ENCODE data around the gene ZNF512. TPM values are rescaled to one million over a fixed set of nuclear protein-coding genes. Genes with fewer than 3 reads are reported as not detected.

ZNF512 gene
- total RNA-seq, 2 donors from 2014 or later: 27.2 to 39.5 TPM

DNA sequence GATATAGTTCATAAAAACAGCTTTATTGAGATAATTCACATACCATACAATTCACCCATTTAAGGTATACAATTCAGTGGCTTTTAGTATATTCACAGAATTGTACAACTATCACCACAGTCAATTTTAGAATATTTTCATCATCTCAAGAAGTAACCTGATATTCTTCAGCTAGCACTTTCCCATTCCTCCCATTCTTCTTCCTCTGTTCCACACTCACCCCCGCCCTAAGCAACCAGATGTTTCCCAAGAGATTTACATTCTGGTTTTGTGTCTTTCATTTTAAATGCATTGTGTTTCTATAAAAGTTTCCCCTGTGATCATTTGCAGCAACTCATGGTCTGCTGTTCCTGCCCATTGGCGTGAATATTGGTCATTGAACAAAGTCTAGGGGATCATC lies 51.4 kb downstream of the ZNF512 start:
- Mint-ChIP-seq H3K27ac (no peak overlapping the region), H3K4me1 (peaks cover 33% of the 10 kb centered on the region), H3K36me3 (ENCODE audit: low read depth) (peaks cover 19% of the 10 kb centered on the region), H3K27me3 (no peaks in the 10 kb centered on the region), H3K4me3 (no peak overlapping the region), H3K9me3 (no peaks in the 10 kb centered on the region)
- no peak for ATAC-seq (replicated peaks)

DNA sequence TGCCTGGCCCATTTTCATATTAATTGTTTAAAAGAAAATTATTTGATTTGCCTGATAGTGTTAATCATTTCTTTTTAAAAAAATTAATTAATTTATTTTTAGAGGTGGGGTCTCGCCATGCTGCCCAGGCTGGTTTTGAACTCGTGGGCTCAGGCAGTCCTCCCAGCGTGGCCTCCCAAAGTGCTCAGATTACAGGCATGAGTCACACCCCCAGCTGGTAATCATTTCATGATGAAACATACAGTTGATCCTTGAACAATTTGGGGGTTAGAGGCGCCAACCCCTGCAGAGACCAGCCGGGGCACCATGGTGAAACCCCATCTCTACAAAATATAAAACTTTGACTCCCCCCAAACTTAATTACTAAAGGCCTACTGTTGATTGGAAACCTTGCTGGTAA lies 53.9 kb downstream of the ZNF512 start:
- H3K36me3 Mint-ChIP-seq (ENCODE audit: low read depth): peaks cover 43% of the 10 kb centered on the region
- peaks cover 18% of the 10 kb centered on the region for H3K4me1 Mint-ChIP-seq
- no peak for ATAC-seq (replicated peaks)
- H3K27ac Mint-ChIP-seq: no peak overlapping the region
- no peak overlapping the region for H3K4me3 Mint-ChIP-seq
- no peaks in the 10 kb centered on the region for H3K9me3 Mint-ChIP-seq
- no peaks in the 10 kb centered on the region for H3K27me3 Mint-ChIP-seq

DNA sequence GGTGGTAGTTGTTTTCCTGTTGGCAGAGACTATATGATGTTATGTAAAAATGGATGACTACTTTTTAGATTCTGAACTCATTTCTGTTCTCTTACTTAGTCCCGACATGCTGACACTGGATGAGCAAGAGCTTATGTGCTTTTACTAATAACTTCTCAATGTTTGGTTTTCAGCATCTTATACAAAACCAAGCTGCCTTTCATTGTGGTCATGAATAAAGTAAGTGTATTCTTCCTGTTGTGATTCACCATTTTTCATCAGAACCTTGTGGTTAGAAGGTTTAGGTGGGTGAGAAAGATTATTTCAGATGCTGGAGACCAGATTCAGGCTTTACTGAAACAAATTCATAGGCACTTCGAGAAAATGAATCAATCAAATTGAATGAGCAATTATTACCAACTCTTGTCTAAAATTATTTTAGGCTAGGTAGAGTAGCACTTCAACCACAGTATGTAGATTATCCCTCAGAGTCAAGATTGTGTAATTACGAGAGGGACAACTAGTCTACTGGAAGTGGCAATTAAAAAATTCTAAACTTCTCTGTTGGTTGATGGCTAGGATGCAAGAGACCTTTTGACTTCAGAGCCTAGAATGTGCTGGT lies 55.3 kb downstream of the ZNF512 start:
- Mint-ChIP-seq H3K4me1 (peaks cover 12% of the 10 kb centered on the region), H3K9me3 (no peaks in the 10 kb centered on the region), H3K36me3 (ENCODE audit: low read depth) (peaks cover 57% of the 10 kb centered on the region), H3K4me3 (peak overlapping the region; percentile 73), H3K27me3 (no peaks in the 10 kb centered on the region), H3K27ac (peak overlapping the region; percentile 97)
- ATAC-seq (replicated peaks): peak; percentile 88

- Mint-ChIP-seq H3K4me1 (peaks cover 12% of the 10 kb centered on the region), H3K36me3 (ENCODE audit: low read depth) (peaks cover 63% of the 10 kb centered on the region), H3K27ac (peak overlapping the region; percentile 97), H3K27me3 (no peaks in the 10 kb centered on the region), H3K9me3 (no peaks in the 10 kb centered on the region), H3K4me3 (peak overlapping the region; percentile 73)
- peak; percentile 66 for ATAC-seq (replicated peaks)
Observed at GRCh38 chr2:27638709-27639108, 55.9 kb downstream of the ZNF512 start.

DNA sequence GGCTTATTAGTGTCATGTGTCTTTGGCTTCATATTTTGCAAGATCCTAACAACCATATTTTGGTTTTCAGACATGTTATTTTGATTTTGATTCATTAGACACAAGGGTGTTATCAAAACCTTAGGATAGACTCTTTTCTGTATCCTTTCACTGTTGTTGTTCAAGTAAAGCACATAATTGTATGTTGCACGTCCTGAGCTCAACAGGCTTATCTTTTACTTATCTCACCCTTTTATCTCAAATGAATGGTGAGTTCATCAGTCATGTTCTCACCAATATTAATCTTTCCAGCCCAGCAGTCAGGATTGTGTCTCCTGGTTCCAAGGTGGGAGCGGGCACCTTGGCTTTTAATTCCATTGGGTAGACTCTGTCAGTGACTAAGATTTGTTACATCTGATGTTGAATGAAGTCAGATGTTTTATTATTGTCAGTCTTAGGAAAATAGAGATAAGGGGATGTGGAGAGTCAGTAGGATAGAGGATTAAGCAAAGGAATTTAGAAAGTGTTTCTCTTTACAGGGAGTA lies 57.9 kb downstream of the ZNF512 start:
- Mint-ChIP-seq H3K36me3 (ENCODE audit: low read depth) (peaks cover 83% of the 10 kb centered on the region), H3K4me1 (peaks cover 12% of the 10 kb centered on the region), H3K27ac (no peak overlapping the region), H3K27me3 (no peaks in the 10 kb centered on the region), H3K4me3 (no peak overlapping the region), H3K9me3 (no peaks in the 10 kb centered on the region)
- no peak for ATAC-seq (replicated peaks)

GRCh38 chr2:27645197-27645596 lies 62.4 kb downstream of the ZNF512 start:
- Mint-ChIP-seq H3K4me1 (no peaks in the 10 kb centered on the region), H3K36me3 (ENCODE audit: low read depth) (peaks cover 100% of the 10 kb centered on the region), H3K4me3 (no peak overlapping the region), H3K27me3 (no peaks in the 10 kb centered on the region), H3K9me3 (no peaks in the 10 kb centered on the region), H3K27ac (no peak overlapping the region)
- ATAC-seq (replicated peaks): no peak

- H3K4me1 Mint-ChIP-seq: peaks cover under 1% of the 10 kb centered on the region
- no peak for ATAC-seq (replicated peaks)
- no peaks in the 10 kb centered on the region for H3K27me3 Mint-ChIP-seq
- H3K36me3 Mint-ChIP-seq (ENCODE audit: low read depth): peaks cover 98% of the 10 kb centered on the region
- no peaks in the 10 kb centered on the region for H3K9me3 Mint-ChIP-seq
- H3K4me3 Mint-ChIP-seq: no peak overlapping the region
- peak overlapping the region; percentile 18 for H3K27ac Mint-ChIP-seq
Observed at GRCh38 chr2:27647289-27647688, 64.4 kb downstream of the ZNF512 start.

DNA sequence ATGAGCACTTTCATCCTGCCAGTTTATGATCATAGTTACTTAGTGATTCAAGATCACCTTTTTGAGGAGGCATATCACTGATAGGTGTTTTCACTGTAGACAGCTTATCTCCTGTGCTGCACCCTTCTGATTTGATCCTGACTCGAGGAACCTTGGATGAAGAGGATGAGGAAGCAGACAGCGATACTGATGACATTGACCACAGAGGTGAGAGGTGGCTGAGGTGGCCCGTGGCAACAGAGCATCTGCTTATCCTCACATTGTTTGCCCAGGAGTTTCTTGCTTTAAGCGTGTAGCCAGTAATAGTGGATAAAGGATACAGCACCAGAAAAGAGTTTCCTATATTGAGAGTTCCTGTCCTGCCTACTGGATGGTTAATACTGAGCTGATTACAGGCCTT lies 64.9 kb downstream of the ZNF512 start:
- Mint-ChIP-seq H3K27ac (peak overlapping the region; percentile 18), H3K9me3 (no peaks in the 10 kb centered on the region), H3K36me3 (ENCODE audit: low read depth) (peaks cover 98% of the 10 kb centered on the region), H3K27me3 (no peaks in the 10 kb centered on the region), H3K4me1 (peaks cover 5% of the 10 kb centered on the region), H3K4me3 (no peak overlapping the region)
- ATAC-seq (replicated peaks): no peak

GRCh38 chr2:27651056-27651455 lies 68.2 kb downstream of the ZNF512 start:
- Mint-ChIP-seq H3K9me3 (no peaks in the 10 kb centered on the region), H3K27me3 (no peaks in the 10 kb centered on the region), H3K4me1 (peaks cover 17% of the 10 kb centered on the region), H3K27ac (no peak overlapping the region), H3K4me3 (no peak overlapping the region), H3K36me3 (ENCODE audit: low read depth) (peaks cover 98% of the 10 kb centered on the region)
- no peak for ATAC-seq (replicated peaks)

DNA sequence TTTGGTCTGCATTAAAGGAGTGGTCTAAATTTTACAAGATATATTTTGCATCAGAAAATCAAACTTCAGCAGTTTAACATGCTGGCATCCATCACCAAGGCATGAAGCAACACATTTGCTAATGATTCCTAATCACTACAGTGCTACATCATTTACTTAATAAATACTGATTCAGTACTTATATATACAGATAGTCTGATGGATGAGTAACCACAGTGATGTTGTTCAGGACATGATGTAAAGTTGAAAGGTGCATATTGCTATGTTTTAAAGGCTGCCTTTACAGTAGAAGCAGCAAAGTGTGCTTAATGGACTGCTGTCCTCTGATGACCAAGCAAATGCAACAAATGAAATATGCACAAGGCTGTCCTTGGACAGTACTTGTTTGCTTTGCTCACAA lies 69.5 kb downstream of the ZNF512 start:
- H3K4me3 Mint-ChIP-seq: no peak overlapping the region
- peaks cover 17% of the 10 kb centered on the region for H3K4me1 Mint-ChIP-seq
- no peaks in the 10 kb centered on the region for H3K9me3 Mint-ChIP-seq
- ATAC-seq (replicated peaks): no peak
- no peaks in the 10 kb centered on the region for H3K27me3 Mint-ChIP-seq
- peak overlapping the region; percentile 65 for H3K27ac Mint-ChIP-seq
- peaks cover 98% of the 10 kb centered on the region for H3K36me3 Mint-ChIP-seq (ENCODE audit: low read depth)

GRCh38 chr2:27652790-27653189 lies 69.9 kb downstream of the ZNF512 start:
- Mint-ChIP-seq H3K27ac (peak overlapping the region; percentile 65), H3K4me1 (peaks cover 17% of the 10 kb centered on the region), H3K4me3 (no peak overlapping the region), H3K9me3 (no peaks in the 10 kb centered on the region), H3K36me3 (ENCODE audit: low read depth) (peaks cover 98% of the 10 kb centered on the region), H3K27me3 (no peaks in the 10 kb centered on the region)
- peak; percentile 83 for ATAC-seq (replicated peaks)

DNA sequence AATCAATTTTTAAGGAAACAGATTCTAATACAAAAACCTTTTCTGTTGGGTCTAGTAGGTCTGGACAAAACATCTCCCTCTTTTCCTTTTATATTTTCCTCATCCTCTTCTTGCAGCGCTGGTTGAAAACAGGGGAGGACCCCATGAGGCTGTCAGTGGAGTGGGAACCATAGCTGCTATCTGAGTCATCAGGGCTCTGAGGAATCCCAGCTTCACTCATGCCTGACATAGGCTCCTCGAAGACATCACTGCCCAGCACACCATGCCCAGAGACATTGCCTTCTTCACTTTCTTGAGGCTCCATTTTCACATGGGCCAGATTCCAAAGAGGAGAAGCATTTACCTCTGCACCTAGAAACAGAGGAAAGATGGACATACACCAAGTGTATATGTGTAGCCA lies 70.6 kb downstream of the ZNF512 start:
- peaks cover 98% of the 10 kb centered on the region for H3K36me3 Mint-ChIP-seq (ENCODE audit: low read depth)
- H3K9me3 Mint-ChIP-seq: no peaks in the 10 kb centered on the region
- H3K27ac Mint-ChIP-seq: peak overlapping the region; percentile 65
- no peak overlapping the region for H3K4me3 Mint-ChIP-seq
- peak; percentile 50 for ATAC-seq (replicated peaks)
- no peaks in the 10 kb centered on the region for H3K27me3 Mint-ChIP-seq
- peaks cover 17% of the 10 kb centered on the region for H3K4me1 Mint-ChIP-seq

- H3K36me3 Mint-ChIP-seq (ENCODE audit: low read depth): peaks cover 98% of the 10 kb centered on the region
- peak overlapping the region; percentile 20 for H3K27ac Mint-ChIP-seq
- H3K9me3 Mint-ChIP-seq: no peaks in the 10 kb centered on the region
- peaks cover 17% of the 10 kb centered on the region for H3K4me1 Mint-ChIP-seq
- no peaks in the 10 kb centered on the region for H3K27me3 Mint-ChIP-seq
- no peak overlapping the region for H3K4me3 Mint-ChIP-seq
- no peak for ATAC-seq (replicated peaks)
Observed at GRCh38 chr2:27655155-27655951, 72.5 kb downstream of the ZNF512 start.

DNA sequence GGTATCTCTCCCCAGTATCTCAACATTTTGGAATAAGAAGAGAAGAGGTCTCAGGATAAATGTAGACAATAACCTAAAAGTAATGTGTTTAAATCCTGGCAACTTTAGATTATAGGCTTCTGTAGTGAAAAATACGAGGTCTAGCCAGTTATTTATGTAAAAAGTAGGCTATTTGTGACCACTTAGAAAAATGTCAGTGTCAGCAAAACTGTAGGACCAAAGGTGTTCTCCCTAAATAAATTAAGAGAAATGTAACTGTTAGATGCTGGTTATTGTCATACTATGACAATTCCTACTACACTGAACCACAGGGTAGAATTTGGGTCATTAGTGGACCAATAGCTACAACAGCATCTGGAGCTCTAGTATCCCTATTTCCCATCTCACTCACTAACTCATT lies 78.5 kb downstream of the ZNF512 start:
- Mint-ChIP-seq H3K27me3 (no peaks in the 10 kb centered on the region), H3K36me3 (ENCODE audit: low read depth) (peaks cover 95% of the 10 kb centered on the region), H3K9me3 (no peaks in the 10 kb centered on the region), H3K4me1 (peaks cover 25% of the 10 kb centered on the region), H3K27ac (no peak overlapping the region), H3K4me3 (peak overlapping the region; percentile 99)
- ATAC-seq (replicated peaks): no peak
